Astrocyte (in vitro differentiated cells and primary cell): ENCODE measurements around the gene TMEM238L.

ENCODE experiments used
- CTCF ChIP-seq: IDR thresholded peaks from 2 replicates; pipeline ENCODE4 v1.5.1; 2011; ENCODE audit warnings: low read depth, mild to moderate bottlenecking, inconsistent platforms, low read length, moderate library complexity; ENCODE audit not compliant: insufficient read depth
- EZH2 ChIP-seq: IDR thresholded peaks from 2 replicates; pipeline ENCODE4 v1.6.1; 2012; ENCODE audit warnings: mild to moderate bottlenecking, low read length, inconsistent platforms; ENCODE audit not compliant: insufficient read depth

GRCh38 chr17:10836145-10836544 lies 32.2 kb upstream of the TMEM238L start:
- no peak for TF ChIP-seq CTCF
- TF ChIP-seq EZH2: no peak
